HT1080 (cell line): Measurements from ENCODE around the gene FOXA2. TPM values are rescaled to one million over a fixed set of nuclear protein-coding genes. Genes with fewer than 3 reads are reported as not detected.
"Not testable (repeated sequence)": the region's sequence is repeated elsewhere in the genome, so short reads cannot be mapped to it uniquely, and the experiment has no call there.

Experiments
- DNase-seq: peaks from one replicate; pipeline ENCODE4 v3.0.0-alpha.2; 2015; ENCODE audit warnings: low read depth
- polyA plus RNA-seq, 2 experiments: library from polyadenylated mRNA; depleted of rRNA; stranded (reverse); fragments of >200 nt; gene quantifications; 2 replicates each; pipeline ENCODE4 v1.2.3, GENCODE V29; 2015
- total RNA-seq: library from RNA; depleted of rRNA; stranded (reverse); fragments of >200 nt; shearing (Covaris generic); gene quantifications from 2 replicates; pipeline ENCODE4 v1.2.3, GENCODE V29; 2014; rRNA removed

Gene FOXA2
- 4.2 and 4.9 TPM in 2 replicates for total RNA-seq
- polyA plus RNA-seq (2015; cell fraction: cytosol; rRNA removed) = 1.5 and 2.0 TPM in 2 replicates
- polyA plus RNA-seq (2015; cell fraction: nucleus; rRNA removed) = 1.6 and 2.2 TPM in 2 replicates

- no peak for DNase-seq
Measured at GRCh38 chr20:22584522-22584921, at the start of gene FOXA2. Gene FOXA2, minus strand, starts transcription at chr20:22584572. Its CDS starts 294 bp downstream, at chr20:22584278.

GRCh38 chr20:22630701-22631100, 46.3 kb upstream of the FOXA2 start:
- DNase-seq = no peak

- DNase-seq = no peak
Measured at GRCh38 chr20:22629927-22630326, 45.6 kb upstream of the FOXA2 start.

GRCh38 chr20:22629447-22629846, 45.1 kb upstream of the FOXA2 start:
- no peak for DNase-seq

- no peak for DNase-seq
Measured at GRCh38 chr20:22626496-22626895, 42.1 kb upstream of the FOXA2 start.

GRCh38 chr20:22623211-22623610, 38.8 kb upstream of the FOXA2 start:
- DNase-seq = peak; percentile 50

- no peak for DNase-seq
Measured at GRCh38 chr20:22620342-22620741, 36.0 kb upstream of the FOXA2 start.

- DNase-seq = no peak
Measured at GRCh38 chr20:22619806-22620205, 35.4 kb upstream of the FOXA2 start.

GRCh38 chr20:22619272-22619671, 34.9 kb upstream of the FOXA2 start:
- peak; percentile 23 for DNase-seq

- DNase-seq = peak; percentile 55
Measured at GRCh38 chr20:22617160-22617559, 32.8 kb upstream of the FOXA2 start.

- no peak for DNase-seq
Measured at GRCh38 chr20:22616551-22616950, 32.2 kb upstream of the FOXA2 start.

GRCh38 chr20:22615425-22615824, 31.1 kb upstream of the FOXA2 start:
- DNase-seq = no peak

- DNase-seq = no peak
Measured at GRCh38 chr20:22611636-22612035, 27.3 kb upstream of the FOXA2 start.

- DNase-seq = no peak
Measured at GRCh38 chr20:22607695-22608094, 23.3 kb upstream of the FOXA2 start.

GRCh38 chr20:22604815-22605214, 20.4 kb upstream of the FOXA2 start:
- DNase-seq = no peak

GRCh38 chr20:22601361-22602141, 17.2 kb upstream of the FOXA2 start:
- peak; percentile 70 for DNase-seq

GRCh38 chr20:22599258-22599657, 14.9 kb upstream of the FOXA2 start:
- DNase-seq = not testable (repeated sequence)

GRCh38 chr20:22597303-22597702, 12.9 kb upstream of the FOXA2 start:
- DNase-seq = no peak

GRCh38 chr20:22590662-22591061, 6.3 kb upstream of the FOXA2 start:
- no peak for DNase-seq

- no peak for DNase-seq
Measured at GRCh38 chr20:22586645-22587310, 2.4 kb upstream of the FOXA2 start.

GRCh38 chr20:22585786-22586493, 1.6 kb upstream of the FOXA2 start:
- DNase-seq = no peak
